Left renal pelvis (tissue), 4 donors: ENCODE results near the gene GM2A. TPM values are rescaled to one million over a fixed set of nuclear protein-coding genes. Genes with fewer than 3 reads are reported as not detected.

Source experiments
- polyA plus RNA-seq, 4 donors: library from polyadenylated mRNA; unstranded; fragments of 120-200 nt; gene quantifications; one replicate each; pipeline ENCODE4 v1.2.1, GENCODE V29; 2013; ENCODE audit not compliant: insufficient read length in 4 of 4

GM2A gene
- polyA plus RNA-seq, 4 donors, result 30.3 to 44.2 (median 31.7) TPM

Other genes starting within 250 kb of the GM2A start
- 1,000 to 10,000 TPM in 2 of 4 donors, 100 to 1,000 TPM in 1, 10 to 100 TPM in 1; 34.7 to 1,370 (median 954) TPM for gene GPX3, start 232.6 kb upstream of the GM2A start, polyA plus RNA-seq
- gene TNIP1, start 172.2 kb upstream of the GM2A start, polyA plus RNA-seq, result 10 to 100 TPM; 47.0 to 75.2 (median 68.8) TPM
- 100 to 1,000 TPM; 131 to 244 (median 143) TPM for gene ANXA6, start 95.4 kb upstream of the GM2A start, polyA plus RNA-seq
- 1 to 10 TPM; 3.5 to 5.3 (median 4.9) TPM for gene CCDC69, start 29.1 kb upstream of the GM2A start, polyA plus RNA-seq
- not detected for gene SLC36A3, start 50.6 kb downstream of the GM2A start, polyA plus RNA-seq
- gene SLC36A2, start 94.4 kb downstream of the GM2A start, polyA plus RNA-seq, result 1 to 10 TPM in 3 of 4 donors, under 1 TPM in 1; 0.20 to 8.9 (median 6.6) TPM
- gene SLC36A1, start 194.4 kb downstream of the GM2A start, polyA plus RNA-seq, result 1 to 10 TPM; 7.5 to 8.7 (median 7.6) TPM